ENCODE data around the gene EPB41L2.

EPB41L2 gene

DNA sequence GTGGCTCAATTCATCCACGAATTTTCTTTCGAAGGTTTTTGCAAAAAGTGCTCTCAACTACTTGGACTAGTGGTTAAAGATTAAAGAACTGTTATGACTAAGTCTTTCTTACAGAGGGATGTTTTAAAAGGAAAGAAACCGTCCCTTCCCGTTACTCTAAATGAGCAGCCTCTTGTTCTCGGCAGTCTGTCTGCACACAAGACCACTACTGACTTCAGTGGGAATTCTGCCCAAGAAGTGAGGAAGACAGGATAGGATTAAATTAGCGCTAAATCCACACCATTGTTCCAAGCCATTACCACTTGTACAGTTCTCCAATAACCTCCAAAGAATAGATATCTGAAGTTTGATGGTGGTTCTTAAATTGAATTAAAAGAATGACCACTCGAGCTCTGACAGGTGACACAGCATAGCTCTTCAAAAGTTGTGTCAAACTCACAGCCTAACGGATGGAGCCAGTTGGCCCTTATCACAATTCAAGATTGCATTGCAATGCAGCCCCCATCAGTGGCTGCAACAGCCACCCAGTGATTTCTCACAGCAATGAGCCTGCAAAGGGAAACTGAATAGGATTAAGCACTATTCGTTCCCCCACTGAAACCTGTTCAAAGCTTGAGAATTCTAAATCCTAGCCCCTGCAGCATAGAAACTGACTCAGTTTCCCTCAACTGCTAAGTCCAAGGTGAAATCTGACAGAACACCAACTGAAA is 1.8 kb downstream of the EPB41L2 start:
- no peak for DNase-seq

GRCh38 chr6:131060311-131060710 is 2.7 kb downstream of the EPB41L2 start:
- DNase-seq, result no peak

DNA sequence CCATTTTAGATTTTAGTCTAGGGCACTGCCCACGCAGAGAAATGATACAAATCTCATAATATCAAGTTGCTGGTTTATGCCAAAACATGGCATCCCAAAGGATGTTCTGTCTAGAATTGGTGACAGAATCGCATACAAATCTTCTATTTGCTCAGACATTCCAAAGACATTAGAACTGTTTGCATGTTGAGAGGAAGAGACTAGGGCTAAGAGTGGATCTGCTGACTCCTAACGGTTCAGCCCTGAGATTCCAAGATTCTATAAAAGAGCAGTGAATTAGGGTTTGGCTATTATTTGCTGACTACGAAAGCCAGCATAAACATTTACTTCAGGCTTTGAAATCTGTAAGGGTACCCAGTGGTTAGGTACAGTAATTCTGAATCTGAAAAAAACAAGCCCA is 3.6 kb downstream of the EPB41L2 start:
- no peak for DNase-seq

GRCh38 chr6:131058236-131058635 is 4.8 kb downstream of the EPB41L2 start:
- DNase-seq, result no peak

DNA sequence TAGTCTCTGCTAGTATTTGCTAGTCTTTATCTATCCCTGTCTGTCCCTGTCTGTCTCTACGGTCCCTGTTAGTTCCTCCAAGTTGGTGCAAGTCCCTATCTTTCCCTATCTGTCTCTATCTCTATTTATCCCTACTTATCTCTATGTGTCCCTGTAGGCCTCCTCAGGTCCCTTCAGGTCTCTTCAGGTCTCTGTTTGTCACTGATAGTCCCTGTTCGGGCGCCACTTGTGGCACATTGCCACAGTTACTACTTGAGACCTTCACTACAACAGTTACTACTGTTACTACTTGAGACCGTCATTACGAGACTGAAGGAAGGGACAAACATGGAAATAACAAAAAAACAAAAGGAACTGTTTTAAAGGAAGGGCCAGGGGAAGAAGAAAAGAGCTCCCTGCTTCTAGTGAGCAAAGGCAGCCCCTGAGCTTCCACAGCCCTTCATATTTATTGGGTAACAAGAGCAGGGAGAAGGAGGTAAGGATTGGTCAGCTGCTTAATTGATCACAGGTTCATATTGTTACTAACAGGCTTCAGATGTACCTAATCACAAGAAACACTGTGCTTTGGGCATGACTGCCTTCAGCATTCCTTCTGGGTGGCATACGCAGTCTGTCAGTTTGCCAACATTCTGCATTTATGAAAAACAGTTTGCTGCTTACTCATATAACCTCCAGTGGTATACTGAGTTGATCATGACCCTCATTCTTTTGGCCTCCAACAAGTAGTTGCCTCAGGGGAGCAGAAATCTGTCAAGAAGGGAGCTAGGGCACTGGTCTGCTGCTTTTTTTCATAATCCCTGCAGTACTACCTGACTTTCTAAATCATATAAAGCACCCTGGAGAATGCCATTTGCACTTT is 8.4 kb downstream of the EPB41L2 start:
- DNase-seq, result no peak

- no peak for DNase-seq
Measured at GRCh38 chr6:131053546-131054240, 9.4 kb downstream of the EPB41L2 start.

GRCh38 chr6:131052181-131052580 is 10.9 kb downstream of the EPB41L2 start:
- no peak for DNase-seq

- DNase-seq, result no peak
Measured at GRCh38 chr6:131051341-131051740, 11.7 kb downstream of the EPB41L2 start.

DNA sequence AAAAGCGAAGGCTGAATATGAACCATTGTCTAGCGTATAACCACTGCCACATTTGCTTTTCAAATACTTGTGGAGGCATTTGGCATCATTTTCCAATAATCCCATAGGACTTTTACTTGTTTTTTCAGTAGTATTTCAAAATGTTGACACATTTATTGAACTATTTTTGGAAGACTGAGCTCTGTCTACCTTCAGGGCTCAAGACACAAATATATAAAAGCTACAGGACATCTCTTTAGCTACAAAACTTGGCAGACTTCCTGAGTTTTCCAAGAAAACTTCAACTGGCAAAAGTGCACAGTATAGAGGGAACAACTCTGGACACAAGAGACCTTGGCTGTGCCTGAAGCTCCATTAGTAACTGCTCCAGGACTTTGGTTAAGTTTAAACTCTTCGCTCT is 13.4 kb downstream of the EPB41L2 start:
- DNase-seq, result no peak

DNA sequence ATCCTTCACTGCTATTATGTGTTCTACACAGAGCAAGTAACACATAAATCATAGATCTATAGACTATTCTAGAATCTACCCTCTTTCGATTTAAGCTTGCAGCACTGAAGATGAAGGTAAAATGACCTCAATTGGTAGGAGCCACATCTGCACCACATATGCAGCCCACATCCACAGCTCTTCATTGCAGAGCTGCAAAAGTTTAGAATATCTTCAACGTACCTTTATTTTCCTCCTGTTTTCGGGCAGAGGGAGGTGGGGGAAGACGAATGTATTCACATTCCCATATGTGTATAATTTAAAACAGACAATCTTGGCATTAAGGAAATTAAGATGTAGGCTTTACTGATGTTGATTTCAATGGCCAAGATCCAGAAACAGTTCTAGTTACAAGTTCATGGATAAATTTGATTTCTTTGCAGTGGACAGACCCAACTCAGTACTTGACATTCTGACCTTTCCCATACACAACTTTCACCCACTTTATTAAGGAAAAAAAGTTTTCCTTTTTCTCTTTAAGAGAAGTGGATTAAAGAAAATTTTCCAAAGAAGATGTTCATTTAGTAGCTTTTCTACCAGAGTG is 14.0 kb downstream of the EPB41L2 start:
- DNase-seq, result no peak

- no peak for DNase-seq
Measured at GRCh38 chr6:131048459-131048858, 14.6 kb downstream of the EPB41L2 start.

GRCh38 chr6:131045139-131045538 is 17.9 kb downstream of the EPB41L2 start:
- DNase-seq, result no peak

- no peak for DNase-seq
Measured at GRCh38 chr6:131043902-131044447, 19.1 kb downstream of the EPB41L2 start.

DNA sequence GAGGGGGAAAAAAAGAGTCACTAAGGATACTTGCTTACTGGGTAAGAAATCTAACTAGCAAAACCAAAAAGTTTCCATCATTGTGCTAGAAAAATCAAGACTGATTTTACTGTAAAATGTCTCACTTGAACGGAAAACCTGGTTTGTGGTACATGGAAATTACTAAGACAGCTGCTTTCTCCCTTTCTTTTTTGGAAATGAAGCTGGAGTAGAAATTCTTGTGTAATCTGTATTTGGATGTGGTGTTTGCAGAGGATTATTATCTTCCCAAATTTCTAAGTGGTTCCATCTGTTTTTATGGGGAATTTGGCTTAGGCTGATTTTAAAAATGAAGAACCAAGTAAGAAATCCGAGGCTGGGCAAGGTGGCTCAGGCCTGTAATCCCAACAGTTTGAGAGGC is 20.4 kb downstream of the EPB41L2 start:
- DNase-seq, result no peak

DNA sequence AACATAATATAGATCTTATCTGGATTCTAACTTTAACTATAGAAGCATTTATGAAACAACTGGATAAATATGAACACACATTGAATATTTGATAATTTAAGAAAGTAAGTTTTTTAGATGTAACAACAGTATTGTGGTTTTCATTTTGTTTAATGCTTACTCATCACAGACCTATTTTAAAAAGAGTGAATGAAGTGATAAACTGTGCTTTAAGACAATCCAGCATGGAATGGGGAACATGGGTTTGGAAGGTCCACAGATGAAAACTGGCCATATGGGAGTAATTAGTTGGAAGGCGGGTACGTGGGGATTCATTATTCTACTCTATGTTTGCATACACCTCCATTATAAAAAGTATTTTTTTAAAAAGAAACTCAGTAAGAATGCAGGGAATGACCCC is 21.2 kb downstream of the EPB41L2 start:
- no peak for DNase-seq

DNA sequence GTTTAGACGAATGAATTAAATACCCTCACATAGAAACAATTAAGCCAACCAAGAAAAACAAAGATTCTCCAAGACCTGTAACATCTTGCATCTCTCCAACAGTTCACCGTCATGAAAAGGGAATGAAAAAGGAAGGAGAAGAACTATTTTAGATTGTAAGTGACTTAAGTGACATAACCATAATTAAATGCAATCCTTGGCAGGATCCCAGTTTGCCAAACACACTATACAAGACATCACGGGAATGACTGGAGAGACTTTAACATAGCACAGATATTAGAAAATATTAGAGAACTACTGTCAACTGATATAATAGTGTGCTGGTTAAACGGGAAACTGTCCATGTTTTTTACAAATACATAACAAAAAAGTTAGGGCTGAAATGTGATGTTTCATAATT is 22.2 kb downstream of the EPB41L2 start:
- no peak for DNase-seq

GRCh38 chr6:131039345-131039680 is 23.7 kb downstream of the EPB41L2 start:
- no peak for DNase-seq

GRCh38 chr6:131038597-131039344 is 24.3 kb downstream of the EPB41L2 start:
- no peak for DNase-seq

DNA sequence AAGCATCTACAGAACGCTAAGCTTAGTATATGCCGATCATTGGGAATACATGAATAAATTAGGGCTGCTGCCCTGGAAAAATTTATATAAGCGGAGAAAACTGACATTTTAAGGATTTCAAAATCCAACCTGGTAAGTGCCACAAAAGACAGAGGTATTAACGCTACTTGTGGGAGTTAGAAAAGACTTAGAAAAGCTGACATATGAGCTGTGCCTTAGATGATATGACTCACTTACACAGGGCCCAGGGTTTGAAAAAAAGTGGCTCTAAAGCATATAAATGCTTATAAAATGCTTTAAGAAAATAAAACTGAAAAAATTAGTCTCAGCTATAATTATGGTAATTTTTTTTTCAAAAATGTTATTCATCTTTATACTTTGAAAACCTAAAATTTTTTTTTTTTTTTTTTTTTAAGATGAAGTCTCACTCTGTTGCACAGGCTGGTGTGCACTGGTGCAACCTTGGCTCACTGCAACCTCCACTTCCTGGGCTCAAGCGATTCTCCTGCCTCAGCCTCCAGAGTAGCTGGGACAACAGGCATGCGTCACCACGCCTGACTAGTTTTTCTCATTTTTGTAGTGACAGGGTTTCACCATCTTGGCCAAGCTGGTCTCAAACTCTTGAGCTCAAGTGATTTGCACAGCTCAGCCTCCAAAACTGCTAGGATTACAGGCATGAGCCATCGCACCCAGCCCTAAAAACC is 25.7 kb downstream of the EPB41L2 start:
- no peak for DNase-seq

DNA sequence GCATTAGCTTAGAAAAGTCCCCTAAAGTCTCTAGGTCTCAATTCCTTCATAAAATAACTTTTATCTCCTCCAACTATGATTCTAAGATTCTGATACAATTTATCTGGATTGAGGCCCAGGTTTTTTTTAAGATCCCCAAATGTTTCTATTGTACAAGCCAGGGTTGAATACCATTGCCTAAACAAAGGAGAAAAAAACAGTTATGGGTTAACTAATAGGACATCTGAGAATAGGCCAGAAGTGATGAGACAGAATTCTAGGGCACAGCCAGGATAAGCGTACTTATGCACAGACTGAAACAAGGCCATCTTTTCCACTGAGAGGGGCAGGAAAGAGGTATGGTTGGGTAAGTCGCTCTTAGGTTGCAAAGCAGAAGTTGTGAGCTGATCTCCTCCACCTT is 26.4 kb downstream of the EPB41L2 start:
- DNase-seq, result no peak

- DNase-seq, result no peak
Measured at GRCh38 chr6:131036143-131036542, 26.9 kb downstream of the EPB41L2 start.

- DNase-seq, result no peak
Measured at GRCh38 chr6:131035582-131035981, 27.5 kb downstream of the EPB41L2 start.
